PFSK-1 (cell line): ENCODE results near the gene MYH9.

Experiments
- FOXP2 ChIP-seq: optimal IDR thresholded peaks from 2 replicates; pipeline ENCODE3; 2011; ENCODE audit warnings: borderline replicate concordance, control low read depth, inconsistent platforms; ENCODE audit not compliant: insufficient read depth; ENCODE audit errors: extremely low read length, extremely low read depth
- POLR2AphosphoS5 ChIP-seq: IDR thresholded peaks from 2 replicates; pipeline ENCODE4 v1.6.1; 2012; ENCODE audit warnings: low read depth, mild to moderate bottlenecking, control low read depth, low read length, moderate library complexity
- SIN3A ChIP-seq: IDR thresholded peaks from 2 replicates; pipeline ENCODE4 v1.6.1; 2012; ENCODE audit warnings: mild to moderate bottlenecking, low read length, moderate library complexity, borderline replicate concordance; ENCODE audit not compliant: insufficient read depth
- TAF1 ChIP-seq: IDR thresholded peaks from 2 replicates; pipeline ENCODE4 v1.6.1; 2012; ENCODE audit warnings: low read length, control low read depth, borderline replicate concordance; ENCODE audit not compliant: insufficient read depth
- TF ChIP-seq, protein P1 (sequence below), 2 experiments: IDR thresholded peaks; 2 replicates each; pipeline versions ENCODE4 v1.6.1 to v1.8.0; 2011 to 2012; ENCODE audit warnings: low read depth in 2 of 2, low read length in 2 of 2, control low read depth in 1 of 2, inconsistent platforms in 1 of 2, mild to moderate bottlenecking in 1 of 2, moderate library complexity in 1 of 2; ENCODE audit not compliant: insufficient read depth in 1 of 2

- no peak for TF ChIP-seq TAF1
- TF ChIP-seq, protein P1, sequence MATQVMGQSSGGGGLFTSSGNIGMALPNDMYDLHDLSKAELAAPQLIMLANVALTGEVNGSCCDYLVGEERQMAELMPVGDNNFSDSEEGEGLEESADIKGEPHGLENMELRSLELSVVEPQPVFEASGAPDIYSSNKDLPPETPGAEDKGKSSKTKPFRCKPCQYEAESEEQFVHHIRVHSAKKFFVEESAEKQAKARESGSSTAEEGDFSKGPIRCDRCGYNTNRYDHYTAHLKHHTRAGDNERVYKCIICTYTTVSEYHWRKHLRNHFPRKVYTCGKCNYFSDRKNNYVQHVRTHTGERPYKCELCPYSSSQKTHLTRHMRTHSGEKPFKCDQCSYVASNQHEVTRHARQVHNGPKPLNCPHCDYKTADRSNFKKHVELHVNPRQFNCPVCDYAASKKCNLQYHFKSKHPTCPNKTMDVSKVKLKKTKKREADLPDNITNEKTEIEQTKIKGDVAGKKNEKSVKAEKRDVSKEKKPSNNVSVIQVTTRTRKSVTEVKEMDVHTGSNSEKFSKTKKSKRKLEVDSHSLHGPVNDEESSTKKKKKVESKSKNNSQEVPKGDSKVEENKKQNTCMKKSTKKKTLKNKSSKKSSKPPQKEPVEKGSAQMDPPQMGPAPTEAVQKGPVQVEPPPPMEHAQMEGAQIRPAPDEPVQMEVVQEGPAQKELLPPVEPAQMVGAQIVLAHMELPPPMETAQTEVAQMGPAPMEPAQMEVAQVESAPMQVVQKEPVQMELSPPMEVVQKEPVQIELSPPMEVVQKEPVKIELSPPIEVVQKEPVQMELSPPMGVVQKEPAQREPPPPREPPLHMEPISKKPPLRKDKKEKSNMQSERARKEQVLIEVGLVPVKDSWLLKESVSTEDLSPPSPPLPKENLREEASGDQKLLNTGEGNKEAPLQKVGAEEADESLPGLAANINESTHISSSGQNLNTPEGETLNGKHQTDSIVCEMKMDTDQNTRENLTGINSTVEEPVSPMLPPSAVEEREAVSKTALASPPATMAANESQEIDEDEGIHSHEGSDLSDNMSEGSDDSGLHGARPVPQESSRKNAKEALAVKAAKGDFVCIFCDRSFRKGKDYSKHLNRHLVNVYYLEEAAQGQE (IDR thresholded peaks at IDR 0.05; ENCODE audit: insufficient read depth in 1 of 2, low read depth in 2 of 2, low read length in 2 of 2), result no peak
- no peak for TF ChIP-seq SIN3A
- TF ChIP-seq POLR2AphosphoS5, result no peak
- no peak for TF ChIP-seq FOXP2
Observed at GRCh38 chr22:36432592-36433317, 45.0 kb upstream of the MYH9 start.
